ENCODE measurements around the gene MPP3. TPM values are rescaled to one million over a fixed set of nuclear protein-coding genes. Genes with fewer than 3 reads are reported as not detected.

MPP3 gene
- total and polyA plus RNA-seq, 2 donors from 2014 or later = 3.2 to 5.8 TPM

GRCh38 chr17:43791589-43791988, 41.4 kb downstream of the MPP3 start:
- Histone ChIP-seq H3K9me3 (ENCODE audit: control insufficient read depth in 2 of 3, insufficient read depth in 1 of 3, low read length in 3 of 3) (no peaks in the 10 kb centered on the region), H3K27me3 (ENCODE audit: control insufficient read depth, insufficient read depth, low read length) (no peaks in the 10 kb centered on the region), H3K27ac (ENCODE audit: low read depth in 2 of 2, low read length in 2 of 2) (no peak overlapping the region), H3K36me3 (ENCODE audit: control insufficient read depth in 2 of 3, insufficient read depth in 3 of 3, low read length in 3 of 3) (no peaks in the 10 kb centered on the region), H3K9ac (ENCODE audit: low read length in 3 of 3) (no peak overlapping the region), H3K4me1 (ENCODE audit: control insufficient read depth in 2 of 3, insufficient read depth in 2 of 3, low read depth in 1 of 3, low read length in 3 of 3) (peaks cover 0 to 3% (median 0%) of the 10 kb centered on the region in 3 donors), H3K4me3 (ENCODE audit: low read length in 3 of 3) (peak overlapping the region in 1 of 3 donors; percentile 25)
- no peak for TF ChIP-seq CTCF (IDR thresholded peaks at IDR 0.05; ENCODE audit: borderline replicate concordance, extremely low read depth, insufficient read depth)
- intact Hi-C loops (cut with DNase I) = no loop called here
- DNase-seq (peak in 2 of 5 donors; percentile 49 to 72), FAIRE-seq (no peak)

GRCh38 chr17:43790311-43790940, 42.5 kb downstream of the MPP3 start:
- Histone ChIP-seq H3K9me3 (ENCODE audit: control insufficient read depth in 2 of 3, insufficient read depth in 1 of 3, low read length in 3 of 3) (no peaks in the 10 kb centered on the region), H3K4me3 (ENCODE audit: low read length in 3 of 3) (no peak overlapping the region), H3K4me1 (ENCODE audit: control insufficient read depth in 2 of 3, insufficient read depth in 2 of 3, low read depth in 1 of 3, low read length in 3 of 3) (peaks cover 0 to 3% (median 0%) of the 10 kb centered on the region in 3 donors), H3K9ac (ENCODE audit: low read length in 3 of 3) (no peak overlapping the region), H3K27me3 (ENCODE audit: control insufficient read depth, insufficient read depth, low read length) (no peaks in the 10 kb centered on the region), H3K36me3 (ENCODE audit: control insufficient read depth in 2 of 3, insufficient read depth in 3 of 3, low read length in 3 of 3) (no peaks in the 10 kb centered on the region), H3K27ac (ENCODE audit: low read depth in 2 of 2, low read length in 2 of 2) (no peak overlapping the region)
- intact Hi-C loops (cut with DNase I) = no loop called here
- FAIRE-seq (no peak), DNase-seq (peak in 1 of 5 donors; percentile 49)
- TF ChIP-seq CTCF (IDR thresholded peaks at IDR 0.05; ENCODE audit: borderline replicate concordance, extremely low read depth, insufficient read depth) = no peak

DNA sequence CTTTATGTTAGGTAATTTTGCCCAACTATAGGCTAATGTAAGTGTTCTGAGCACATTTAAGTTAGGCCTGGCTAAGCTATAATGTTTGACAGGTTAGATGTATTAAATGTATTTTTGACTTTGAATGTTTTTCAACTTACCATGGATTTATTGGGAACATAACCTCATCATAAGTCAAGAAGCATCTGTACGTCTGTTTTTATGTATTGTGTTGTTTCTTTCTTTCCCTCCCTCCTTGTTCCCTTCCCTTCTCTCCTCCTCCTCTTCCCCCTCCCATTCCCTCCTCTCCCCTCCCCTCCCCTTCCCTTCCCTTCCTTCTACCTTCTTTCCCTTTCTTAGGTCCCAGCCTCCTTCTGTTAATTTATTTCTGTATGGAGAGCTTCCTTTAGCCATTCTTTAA, 43.5 kb downstream of the MPP3 start:
- intact Hi-C loops (cut with DNase I) = loop anchor here (10.0 kb wide), 1 partner anchor 55 kb away; the partner anchor contains the start of gene CD300LG
- no peak for TF ChIP-seq CTCF (IDR thresholded peaks at IDR 0.05; ENCODE audit: borderline replicate concordance, extremely low read depth, insufficient read depth)
- FAIRE-seq = no peak

More for the DNA sequence above, 43.5 kb downstream of the MPP3 start:
- Histone ChIP-seq H3K27ac (ENCODE audit: low read depth in 2 of 2, low read length in 2 of 2) (no peak overlapping the region), H3K27me3 (ENCODE audit: control insufficient read depth, insufficient read depth, low read length) (no peaks in the 10 kb centered on the region), H3K9me3 (ENCODE audit: control insufficient read depth in 2 of 3, insufficient read depth in 1 of 3, low read length in 3 of 3) (no peaks in the 10 kb centered on the region), H3K4me1 (ENCODE audit: control insufficient read depth in 2 of 3, insufficient read depth in 2 of 3, low read depth in 1 of 3, low read length in 3 of 3) (peaks cover 0 to 3% (median 0%) of the 10 kb centered on the region in 3 donors), H3K4me3 (ENCODE audit: low read length in 3 of 3) (no peak overlapping the region), H3K36me3 (ENCODE audit: control insufficient read depth in 2 of 3, insufficient read depth in 3 of 3, low read length in 3 of 3) (no peaks in the 10 kb centered on the region), H3K9ac (ENCODE audit: low read length in 3 of 3) (no peak overlapping the region)
- DNase-seq = no peak
